Mesendoderm (in vitro differentiated cells): ENCODE results near the gene DYRK1A.

Source experiments
- DNase-seq: peaks from one replicate; pipeline ENCODE4 v3.0.0; 2013
- H2AK5ac ChIP-seq: 2 replicates; pipeline ENCODE4 v1.6.1; 2013; ENCODE audit warnings: low read length, inconsistent platforms
- H2BK120ac ChIP-seq: 2 replicates; pipeline ENCODE4 v1.6.1; 2013; ENCODE audit warnings: low read depth, mild to moderate bottlenecking, low read length, moderate library complexity, mixed read lengths
- H2BK15ac ChIP-seq: replicated peaks from 2 replicates; pipeline ENCODE4 v1.6.1; 2013; ENCODE audit warnings: low read depth, mild to moderate bottlenecking, moderate library complexity
- H2BK5ac ChIP-seq: 2 replicates; pipeline ENCODE4 v1.6.1; 2013; ENCODE audit warnings: low read length, inconsistent platforms
- H3K18ac ChIP-seq: 2 replicates; pipeline ENCODE4 v1.6.1; 2013; ENCODE audit warnings: mild to moderate bottlenecking, low read length, mixed read lengths
- H3K23ac ChIP-seq: one replicate; pipeline ENCODE4 v1.6.1; 2013; ENCODE audit warnings: low read length
- H3K27ac ChIP-seq: 2 replicates; pipeline ENCODE4 v1.5.1; 2013; ENCODE audit warnings: low read depth, mild to moderate bottlenecking, inconsistent platforms, low read length, moderate library complexity
- H3K27me3 ChIP-seq: 2 replicates; pipeline ENCODE4 v1.6.1; 2013; ENCODE audit warnings: low read length, control low read depth, mild to moderate bottlenecking, inconsistent platforms; ENCODE audit not compliant: insufficient read depth, poor library complexity
- H3K36me3 ChIP-seq: 2 replicates; pipeline ENCODE4 v1.6.1; 2013; ENCODE audit warnings: low read length, inconsistent platforms; ENCODE audit not compliant: control insufficient read depth, insufficient read depth
- H3K4ac ChIP-seq: one replicate; pipeline ENCODE4 v1.6.1; 2013; ENCODE audit warnings: low read depth, mild to moderate bottlenecking, low read length, moderate library complexity
- H3K4me1 ChIP-seq: 2 replicates; pipeline ENCODE4 v1.6.1; 2013; ENCODE audit warnings: low read depth, low read length, inconsistent platforms; ENCODE audit not compliant: control insufficient read depth
- H3K4me2 ChIP-seq: 2 replicates; pipeline ENCODE4 v1.6.1; 2013; ENCODE audit warnings: low read length
- H3K4me3 ChIP-seq: 2 replicates; pipeline ENCODE4 v1.5.1; 2013; ENCODE audit warnings: mild to moderate bottlenecking, low read length
- H3K56ac ChIP-seq: one replicate; pipeline ENCODE4 v1.6.1; 2013; ENCODE audit warnings: low read length
- H3K79me1 ChIP-seq: 2 replicates; pipeline ENCODE4 v1.6.1; 2013; ENCODE audit warnings: low read length, inconsistent platforms
- H3K79me2 ChIP-seq: 2 replicates; pipeline ENCODE4 v1.6.1; 2013; ENCODE audit warnings: mild to moderate bottlenecking, low read length; ENCODE audit not compliant: control insufficient read depth, insufficient read depth
- H3K9ac ChIP-seq: 2 replicates; pipeline ENCODE4 v1.6.1; 2013; ENCODE audit warnings: low read length, inconsistent platforms
- H4K5ac ChIP-seq: one replicate; pipeline ENCODE4 v1.6.1; 2013; ENCODE audit warnings: low read length
- H4K8ac ChIP-seq: one replicate; pipeline ENCODE4 v1.6.1; 2013; ENCODE audit warnings: low read depth, mild to moderate bottlenecking, control low read depth, low read length, moderate library complexity
- WGBS: extraction: QIAGEN DNeasy Blood & Tissue Kit; methylation state at CpG from one replicate; pipeline ENCODE4 v1.1.7; 2013; ENCODE audit warnings: low lambda C conversion rate, missing lambda C conversion rate; ENCODE audit not compliant: insufficient coverage; ENCODE audit errors: extremely low coverage; 5-methylcytosine and 5-hydroxymethylcytosine counted together

Gene DYRK1A

DNA sequence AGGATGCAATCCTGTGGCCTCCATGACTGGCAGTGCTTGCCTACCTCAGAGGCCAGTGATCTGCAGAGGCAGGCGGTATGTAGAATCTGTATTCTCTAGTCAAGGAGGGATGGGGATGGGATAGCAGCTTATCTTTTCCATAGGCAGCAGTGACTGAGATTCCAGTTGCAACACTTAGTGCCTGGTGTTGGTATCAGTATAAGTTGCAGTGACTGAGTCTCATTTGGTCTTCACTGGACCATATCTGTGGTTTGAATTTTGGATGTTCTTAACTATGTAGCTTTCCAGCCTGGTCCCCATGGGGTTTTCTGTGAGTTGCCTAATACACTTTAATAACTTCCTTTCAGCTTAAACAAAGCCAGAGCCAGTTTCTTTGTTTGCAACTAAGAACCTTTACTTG is 16.5 kb downstream of the DYRK1A start:
- Histone ChIP-seq H2BK120ac (no peak overlapping the region), H3K79me1 (peaks cover 7% of the 10 kb centered on the region), H3K56ac (no peak overlapping the region), H4K5ac (no peak overlapping the region), H3K4me2 (no peak overlapping the region), H3K79me2 (peaks cover 88% of the 10 kb centered on the region), H2AK5ac (no peak overlapping the region), H3K4me1 (peaks cover 15% of the 10 kb centered on the region), H3K27me3 (no peaks in the 10 kb centered on the region), H2BK5ac (no peak overlapping the region), H3K23ac (no peak overlapping the region), H2BK15ac (no peak overlapping the region), H4K8ac (no peak overlapping the region), H3K9ac (no peak overlapping the region), H3K4me3 (no peak overlapping the region), H3K27ac (no peak overlapping the region), H3K18ac (no peak overlapping the region), H3K4ac (no peak overlapping the region), H3K36me3 (no peaks in the 10 kb centered on the region)
- WGBS = no CpG with 5 or more reads among the region's 1 CpG
- DNase-seq = peak; percentile 81

DNA sequence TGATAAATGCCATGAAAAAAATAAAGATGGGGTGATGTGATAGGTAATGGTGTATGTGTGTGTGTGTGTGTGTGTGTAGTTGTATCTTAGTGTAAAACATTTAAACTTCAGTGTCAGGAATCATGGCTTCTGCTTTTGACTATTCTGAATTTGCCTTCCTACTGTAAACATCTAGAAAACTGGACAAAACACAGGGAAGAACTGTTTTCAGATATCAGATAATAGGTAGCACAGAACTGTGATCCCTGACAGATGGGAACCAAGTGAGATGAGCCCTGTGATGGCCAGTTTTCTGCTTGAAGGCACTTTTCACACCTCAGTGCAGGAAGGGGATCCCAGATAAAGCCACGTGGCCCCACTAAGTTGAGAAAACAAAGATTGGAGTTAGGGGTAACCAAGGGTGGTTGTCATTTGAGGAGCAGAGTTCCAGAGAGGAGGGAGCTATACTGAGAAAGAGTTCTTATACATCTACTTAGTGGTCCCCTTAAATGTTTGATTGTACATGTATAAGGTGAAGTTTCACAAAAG is 17.3 kb downstream of the DYRK1A start:
- no peak overlapping the region for H3K27ac ChIP-seq
- H4K8ac ChIP-seq = no peak overlapping the region

DNA sequence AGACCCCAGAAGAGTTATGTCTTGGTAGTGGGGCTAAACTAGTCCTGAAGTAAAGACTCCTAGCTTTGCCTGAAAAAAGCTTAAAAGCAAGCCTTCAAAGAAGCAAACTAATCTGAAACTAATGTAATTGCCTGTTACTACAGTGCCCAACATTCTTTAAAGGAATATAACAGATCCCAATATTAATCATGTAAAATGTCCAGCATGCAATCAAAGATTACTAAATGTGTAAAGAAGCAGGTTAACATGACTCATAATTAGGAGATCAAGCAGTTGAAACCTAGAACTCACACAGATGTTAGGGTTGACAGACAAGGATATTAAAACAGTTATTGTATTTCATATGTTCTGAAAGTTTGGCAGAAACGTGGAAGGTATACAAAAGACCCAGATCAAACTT is 17.8 kb downstream of the DYRK1A start:
- H4K5ac ChIP-seq = no peak overlapping the region
- H3K4ac ChIP-seq = no peak overlapping the region
- no peak overlapping the region for H4K8ac ChIP-seq
- no peak overlapping the region for H3K4me3 ChIP-seq
- H3K79me2 ChIP-seq = peaks cover 86% of the 10 kb centered on the region
- H3K4me1 ChIP-seq = peaks cover 12% of the 10 kb centered on the region
- H3K27me3 ChIP-seq = no peaks in the 10 kb centered on the region
- no peak overlapping the region for H3K18ac ChIP-seq
- H2AK5ac ChIP-seq = no peak overlapping the region
- no peak overlapping the region for H3K23ac ChIP-seq
- no peak overlapping the region for H2BK120ac ChIP-seq
- H3K9ac ChIP-seq = no peak overlapping the region
- DNase-seq = no peak
- no peak overlapping the region for H3K56ac ChIP-seq
- H2BK15ac ChIP-seq = no peak overlapping the region
- no peaks in the 10 kb centered on the region for H3K36me3 ChIP-seq
- no peak overlapping the region for H3K4me2 ChIP-seq
- H3K27ac ChIP-seq = no peak overlapping the region
- WGBS = no CpG with 5 or more reads among the region's 1 CpG
- peaks cover 4% of the 10 kb centered on the region for H3K79me1 ChIP-seq
- H2BK5ac ChIP-seq = no peak overlapping the region

More for the DNA sequence above, 17.3 kb downstream of the DYRK1A start:
- Histone ChIP-seq H3K36me3 (no peaks in the 10 kb centered on the region), H3K23ac (no peak overlapping the region), H3K4me1 (peaks cover 12% of the 10 kb centered on the region), H3K27me3 (no peaks in the 10 kb centered on the region), H3K18ac (no peak overlapping the region), H4K5ac (no peak overlapping the region), H3K4ac (no peak overlapping the region), H3K56ac (no peak overlapping the region), H2BK15ac (no peak overlapping the region), H3K4me2 (no peak overlapping the region), H3K79me2 (peaks cover 87% of the 10 kb centered on the region), H2BK5ac (no peak overlapping the region), H3K9ac (no peak overlapping the region), H2BK120ac (no peak overlapping the region), H2AK5ac (no peak overlapping the region), H3K79me1 (peaks cover 4% of the 10 kb centered on the region), H3K4me3 (no peak overlapping the region)
- no CpG with 5 or more reads among the region's 1 CpG for WGBS
- no peak for DNase-seq

DNA sequence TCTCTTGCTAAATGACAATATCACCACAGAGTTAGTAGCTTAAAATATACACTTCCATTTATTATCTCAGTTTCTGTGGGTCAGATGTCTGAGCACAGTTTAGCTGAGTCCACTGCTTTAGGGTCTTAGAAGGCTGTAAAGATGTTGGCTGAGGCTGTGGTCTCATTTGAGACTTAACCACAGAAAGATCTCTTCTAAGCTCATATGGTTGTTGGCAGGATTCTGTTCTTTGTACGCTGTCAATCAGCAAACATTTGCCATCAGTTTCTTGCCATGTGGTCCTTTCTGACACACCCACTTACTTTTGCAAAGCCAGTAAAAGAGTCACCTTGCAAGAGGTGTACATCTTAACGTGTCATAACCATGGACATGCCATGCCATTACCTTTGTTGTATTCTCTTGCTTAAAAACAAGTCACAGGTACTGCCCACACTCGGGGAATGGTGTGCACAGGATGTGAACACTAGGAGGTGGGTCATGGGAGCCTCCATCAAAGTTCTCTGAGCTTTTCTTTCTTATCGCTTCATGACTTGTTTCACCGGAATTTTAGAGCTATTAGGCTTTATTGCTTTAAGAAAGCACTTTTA is 18.7 kb downstream of the DYRK1A start:
- no peak overlapping the region for H3K23ac ChIP-seq
- WGBS = no CpG with 5 or more reads among the region's 5 CpGs
- H3K4me2 ChIP-seq = no peak overlapping the region
- H2BK120ac ChIP-seq = no peak overlapping the region
- H3K79me1 ChIP-seq = peaks cover 4% of the 10 kb centered on the region
- H3K27me3 ChIP-seq = no peaks in the 10 kb centered on the region
- H2AK5ac ChIP-seq = no peak overlapping the region
- no peak overlapping the region for H3K4me3 ChIP-seq
- H3K56ac ChIP-seq = no peak overlapping the region
- H3K4ac ChIP-seq = no peak overlapping the region
- H3K27ac ChIP-seq = no peak overlapping the region
- H3K4me1 ChIP-seq = peaks cover 12% of the 10 kb centered on the region
- no peak overlapping the region for H4K5ac ChIP-seq
- DNase-seq = no peak
- no peak overlapping the region for H3K18ac ChIP-seq
- no peaks in the 10 kb centered on the region for H3K36me3 ChIP-seq
- H3K79me2 ChIP-seq = peaks cover 90% of the 10 kb centered on the region
- no peak overlapping the region for H2BK15ac ChIP-seq
- no peak overlapping the region for H4K8ac ChIP-seq
- no peak overlapping the region for H2BK5ac ChIP-seq
- no peak overlapping the region for H3K9ac ChIP-seq

DNA sequence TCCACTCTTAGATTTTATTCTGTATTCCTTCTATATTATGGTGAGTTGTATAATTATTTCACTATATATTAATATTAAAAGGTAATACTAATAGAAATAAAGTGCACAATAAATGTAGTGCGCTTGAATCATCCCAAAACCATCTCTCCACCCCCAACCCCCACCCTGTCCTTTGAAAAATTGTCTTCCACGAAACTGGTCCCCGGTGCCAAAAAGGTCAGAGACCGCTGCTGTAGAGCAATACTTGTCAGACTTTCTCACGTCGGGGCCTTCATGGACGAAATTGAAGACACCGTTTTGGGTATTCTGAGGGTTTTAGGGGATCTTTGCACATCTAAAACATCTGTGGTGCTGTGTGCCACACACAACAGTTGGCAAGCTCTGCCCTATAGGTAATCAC is 19.6 kb downstream of the DYRK1A start:
- H3K23ac ChIP-seq = no peak overlapping the region
- no peak overlapping the region for H4K5ac ChIP-seq
- H3K56ac ChIP-seq = no peak overlapping the region
- H3K18ac ChIP-seq = no peak overlapping the region
- no peak overlapping the region for H3K4me2 ChIP-seq
- H4K8ac ChIP-seq = no peak overlapping the region
- no peak overlapping the region for H2BK15ac ChIP-seq
- no peak overlapping the region for H3K27ac ChIP-seq
- no peak overlapping the region for H2BK120ac ChIP-seq
- DNase-seq = no peak
- no peak overlapping the region for H3K9ac ChIP-seq
- H3K4ac ChIP-seq = no peak overlapping the region
- WGBS = no CpG with 5 or more reads among the region's 8 CpGs
- no peak overlapping the region for H3K4me3 ChIP-seq
- no peaks in the 10 kb centered on the region for H3K36me3 ChIP-seq
- no peaks in the 10 kb centered on the region for H3K27me3 ChIP-seq
- no peak overlapping the region for H2BK5ac ChIP-seq
- peaks cover 12% of the 10 kb centered on the region for H3K4me1 ChIP-seq
- H3K79me2 ChIP-seq = peaks cover 90% of the 10 kb centered on the region
- peaks cover 4% of the 10 kb centered on the region for H3K79me1 ChIP-seq
- no peak overlapping the region for H2AK5ac ChIP-seq

DNA sequence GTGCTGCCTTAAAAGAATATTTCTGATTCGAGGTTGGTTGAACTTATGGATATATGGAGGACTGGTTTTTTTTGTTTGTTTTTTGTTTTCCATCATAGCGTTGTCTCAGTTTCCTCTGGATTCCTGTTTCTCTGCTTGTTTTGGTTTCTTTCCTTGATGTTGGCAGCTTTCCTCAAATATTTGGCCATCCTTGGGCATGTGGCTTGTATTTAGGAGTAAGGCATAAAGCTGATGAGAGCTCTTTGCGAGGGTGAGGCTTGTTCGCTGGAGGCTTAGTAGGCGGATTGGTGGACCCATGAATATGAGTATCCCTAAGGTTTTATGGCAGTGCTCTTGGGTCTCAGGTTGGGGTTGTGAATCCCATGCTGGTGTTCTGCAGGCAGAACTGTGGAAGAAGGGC is 22.9 kb downstream of the DYRK1A start:
- H3K79me1 ChIP-seq = peaks cover 10% of the 10 kb centered on the region
- no peak overlapping the region for H2AK5ac ChIP-seq
- H3K4me1 ChIP-seq = peaks cover 4% of the 10 kb centered on the region
- no CpG with 5 or more reads among the region's 5 CpGs for WGBS
- H3K79me2 ChIP-seq = peaks cover 91% of the 10 kb centered on the region
- no peak overlapping the region for H3K4me2 ChIP-seq
- no peak overlapping the region for H2BK15ac ChIP-seq
- H2BK120ac ChIP-seq = no peak overlapping the region
- no peak overlapping the region for H3K4me3 ChIP-seq
- no peak overlapping the region for H3K4ac ChIP-seq
- H3K9ac ChIP-seq = no peak overlapping the region
- H3K27me3 ChIP-seq = no peaks in the 10 kb centered on the region
- DNase-seq = no peak
- H4K8ac ChIP-seq = no peak overlapping the region
- no peak overlapping the region for H4K5ac ChIP-seq
- H2BK5ac ChIP-seq = no peak overlapping the region
- no peak overlapping the region for H3K23ac ChIP-seq
- no peak overlapping the region for H3K56ac ChIP-seq
- H3K18ac ChIP-seq = no peak overlapping the region
- H3K36me3 ChIP-seq = no peaks in the 10 kb centered on the region
- no peak overlapping the region for H3K27ac ChIP-seq
